Inferior parietal cortex (tissue), 1 donor: ENCODE results near the gene CEP78.
"Not testable (repeated sequence)": the region's sequence is repeated elsewhere in the genome, so short reads cannot be mapped to it uniquely, and the experiment has no call there.

Experiments
- DNase-seq: peaks from one replicate; pipeline ENCODE4 v3.0.0-alpha.2; 2016; ENCODE audit errors: extremely low spot score

Gene CEP78

GRCh38 chr9:78235762-78236550 lies at the start of gene CEP78:
CEP78 (plus strand) TSS chr9:78236075; CDS start chr9:78236351, 276 bp downstream.
- DNase-seq, result peak; percentile 90

GRCh38 chr9:78187763-78188484 lies 48.0 kb upstream of the CEP78 start:
- peak; percentile 34 for DNase-seq

- DNase-seq, result no peak
These were observed 47.3 kb upstream of the CEP78 start for GRCh38 chr9:78188594-78188993.

GRCh38 chr9:78189001-78189400 lies 46.9 kb upstream of the CEP78 start:
- DNase-seq, result no peak

DNA sequence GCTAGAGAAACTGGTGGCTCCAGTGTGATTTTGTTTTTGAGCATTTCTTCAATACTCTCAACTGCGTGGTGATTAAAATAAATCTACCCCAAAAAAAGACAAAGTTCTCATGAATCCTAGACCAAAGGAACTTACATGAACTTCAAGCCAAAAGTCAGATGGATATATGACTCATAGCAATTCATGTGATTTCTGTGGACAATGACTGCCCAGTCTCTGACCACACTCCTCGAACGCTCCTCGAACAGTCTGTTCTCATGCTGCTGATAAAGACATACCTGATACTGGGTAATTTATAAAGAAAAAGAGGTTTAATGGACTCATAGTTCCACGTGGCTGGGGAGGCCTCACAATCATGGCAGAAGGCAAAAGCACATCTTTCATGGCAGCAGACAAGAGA lies 46.4 kb upstream of the CEP78 start:
- DNase-seq, result no peak

DNA sequence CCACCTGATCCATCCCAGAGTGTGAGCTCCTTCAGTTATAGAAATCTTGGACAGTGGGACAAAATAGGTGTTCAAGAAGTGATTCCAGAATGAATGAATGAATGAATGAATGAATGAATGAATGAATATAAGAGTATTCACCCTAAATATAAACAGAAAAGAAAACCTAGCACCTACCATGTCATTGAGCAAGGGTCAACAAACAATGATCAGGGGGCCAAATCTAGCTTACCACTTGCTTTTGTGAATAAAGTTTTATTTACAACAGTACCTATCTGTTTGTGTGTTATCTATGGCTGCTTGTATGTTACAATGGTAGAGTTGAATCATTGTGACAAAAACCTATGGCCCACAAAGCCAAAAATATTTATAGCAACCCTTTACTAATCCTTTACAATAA lies 43.9 kb upstream of the CEP78 start:
- DNase-seq, result no peak

DNA sequence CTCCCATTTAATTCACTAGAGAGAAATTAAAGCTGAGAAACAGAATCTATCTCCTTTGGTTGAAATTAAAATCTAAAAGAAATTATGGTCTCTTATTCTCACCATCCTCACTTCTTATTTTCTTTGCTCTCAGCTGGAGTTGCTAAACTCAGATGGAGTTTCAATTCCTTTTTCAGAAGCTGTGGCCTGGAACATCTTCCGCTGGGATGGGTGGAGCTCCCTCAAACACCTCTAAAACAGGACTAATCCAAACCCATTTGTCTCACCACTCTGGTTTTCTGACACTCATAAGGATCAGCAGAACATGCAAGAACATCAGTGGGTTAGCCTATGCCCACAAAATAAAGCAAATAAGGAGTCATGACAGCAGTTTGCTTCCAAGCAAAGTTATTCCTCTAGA lies 39.6 kb upstream of the CEP78 start:
- no peak for DNase-seq

DNA sequence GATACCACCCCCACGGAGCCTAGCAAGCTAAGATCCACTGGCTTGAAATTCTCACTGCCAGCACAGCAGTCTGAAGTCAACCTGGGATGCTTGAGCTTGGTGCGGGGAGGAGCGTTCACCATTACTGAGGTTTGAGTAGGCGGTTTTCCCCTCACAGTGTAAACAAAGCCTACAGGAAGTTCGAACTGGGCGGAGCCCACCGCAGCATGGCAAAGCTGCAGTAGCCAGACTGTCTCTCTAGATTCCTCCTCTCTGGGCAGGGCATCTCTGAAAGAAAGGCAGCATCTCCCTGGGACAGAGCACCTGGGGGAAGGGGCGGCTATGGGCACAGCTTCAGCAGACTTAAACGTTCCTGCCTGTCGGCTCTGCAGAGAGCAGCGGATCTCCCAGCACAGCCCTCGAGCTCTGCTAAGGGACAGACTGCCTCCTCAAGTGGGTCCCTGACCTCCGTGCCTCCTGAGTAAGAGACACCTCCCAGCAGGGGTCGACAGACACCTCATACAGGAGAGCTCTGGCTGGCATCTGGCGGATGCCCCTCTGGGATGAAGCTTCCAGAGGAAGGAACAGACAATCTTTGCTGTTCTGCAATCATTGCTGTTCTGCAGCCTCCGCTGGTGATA lies 34.6 kb upstream of the CEP78 start:
- not testable (repeated sequence) for DNase-seq

GRCh38 chr9:78207319-78207718 lies 28.6 kb upstream of the CEP78 start:
- no peak for DNase-seq

DNA sequence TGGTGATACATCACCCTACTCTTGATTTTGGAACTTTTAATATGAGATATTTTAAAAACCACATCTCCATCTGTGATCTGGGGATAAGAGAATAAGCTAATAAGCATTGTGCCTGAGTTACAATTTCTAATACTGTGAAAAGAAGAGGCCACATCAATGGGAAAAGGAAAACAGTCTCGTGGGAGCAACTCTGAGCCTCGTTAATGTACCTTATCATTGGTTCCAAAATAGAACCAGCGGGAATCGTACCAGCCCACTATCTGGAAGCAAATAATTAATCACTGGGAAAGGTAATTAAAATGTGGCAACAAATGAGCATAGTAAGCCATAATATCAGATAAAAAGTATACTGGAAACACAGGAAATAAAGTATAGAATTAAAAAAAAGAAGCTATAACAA lies 28.0 kb upstream of the CEP78 start:
- DNase-seq, result no peak

DNA sequence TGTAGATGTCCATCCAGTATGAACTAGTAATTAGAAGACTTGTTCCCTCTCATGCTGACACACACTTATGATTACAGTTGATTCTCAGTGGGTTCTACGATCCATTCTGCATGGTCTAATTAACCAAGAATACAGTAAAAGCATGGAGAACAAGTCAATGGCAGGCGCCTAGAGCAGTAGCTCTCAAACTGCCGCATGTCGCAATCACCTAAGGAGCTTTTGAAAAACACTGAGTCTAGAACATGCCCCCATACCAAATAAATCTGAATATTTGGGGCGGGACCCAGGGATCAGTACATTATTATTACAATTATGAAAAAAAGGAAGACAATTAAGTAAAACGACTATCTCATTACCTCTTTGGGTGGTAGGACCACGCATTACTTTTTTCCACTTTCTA lies 26.7 kb upstream of the CEP78 start:
- no peak for DNase-seq

GRCh38 chr9:78210841-78211301 lies 25.0 kb upstream of the CEP78 start:
- DNase-seq, result no peak

GRCh38 chr9:78212868-78213267 lies 23.0 kb upstream of the CEP78 start:
- no peak for DNase-seq

GRCh38 chr9:78213712-78214111 lies 22.2 kb upstream of the CEP78 start:
- peak; percentile 83 for DNase-seq

DNA sequence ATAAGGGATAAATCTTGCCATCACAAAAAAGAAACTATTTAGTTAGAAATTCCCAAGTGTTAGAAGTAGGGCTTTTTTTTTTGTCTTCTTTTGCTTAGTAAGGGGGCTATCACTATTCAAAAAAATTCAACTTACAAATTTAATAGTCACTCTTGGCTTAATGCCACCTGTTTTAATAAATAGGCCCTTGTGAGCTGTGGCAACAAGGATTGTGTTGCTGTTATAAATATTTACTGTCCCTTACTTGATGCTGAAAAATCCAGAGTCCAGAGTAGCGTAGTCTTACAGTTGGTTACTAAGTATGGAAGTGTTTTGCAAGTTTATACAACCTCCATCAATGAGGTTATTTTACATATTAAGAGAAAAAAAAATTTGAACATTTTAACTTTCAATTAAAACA lies 21.4 kb upstream of the CEP78 start:
- DNase-seq, result no peak

GRCh38 chr9:78215706-78216105 lies 20.2 kb upstream of the CEP78 start:
- no peak for DNase-seq

- DNase-seq, result no peak
These were observed 17.0 kb upstream of the CEP78 start for GRCh38 chr9:78218890-78219289.

- no peak for DNase-seq
These were observed 14.4 kb upstream of the CEP78 start for GRCh38 chr9:78221425-78221824.

GRCh38 chr9:78221841-78222240 lies 14.0 kb upstream of the CEP78 start:
- not testable (repeated sequence) for DNase-seq

GRCh38 chr9:78230761-78231160 lies 5.1 kb upstream of the CEP78 start:
- DNase-seq, result no peak

DNA sequence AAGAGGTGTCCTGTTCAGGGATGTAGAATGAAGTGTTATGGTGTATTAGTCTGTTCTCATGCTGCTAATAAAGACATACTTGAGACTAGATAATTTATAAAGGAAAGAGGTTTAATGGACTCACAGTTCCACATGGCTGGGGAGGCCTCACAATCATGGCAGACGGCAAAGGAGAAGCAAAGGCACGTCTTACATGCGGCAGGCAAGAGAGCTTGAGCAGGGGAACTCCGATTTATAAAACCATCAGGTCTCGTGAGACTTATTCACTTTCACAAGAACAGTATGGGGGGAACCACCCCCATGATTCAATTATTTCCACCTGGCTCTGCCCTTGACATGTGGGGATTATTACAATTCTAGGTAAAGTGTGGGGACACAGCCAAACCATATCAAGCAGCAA lies 3.4 kb upstream of the CEP78 start:
- DNase-seq, result not testable (repeated sequence)

DNA sequence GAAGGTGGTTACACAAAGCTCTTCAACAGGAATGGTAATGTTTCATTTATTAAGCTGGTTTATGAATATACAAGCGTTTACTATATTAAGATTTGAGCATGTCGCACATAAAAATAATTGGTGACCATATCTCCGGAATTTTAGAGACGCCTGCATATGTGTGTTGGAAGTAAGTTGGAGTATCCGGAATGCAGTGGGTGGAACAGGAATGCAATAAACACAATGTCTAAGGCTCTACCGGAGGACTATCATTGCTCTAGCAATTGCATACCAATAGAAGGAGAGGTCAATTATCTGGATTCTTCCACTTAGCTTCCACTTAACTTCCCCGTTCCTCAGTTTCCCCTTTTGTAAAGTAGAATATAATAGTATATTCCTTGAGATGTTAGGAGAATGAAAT lies 1.1 kb upstream of the CEP78 start:
- no peak for DNase-seq
